ENCODE measurements around the gene ZNF837. TPM values are rescaled to one million over a fixed set of nuclear protein-coding genes. Genes with fewer than 3 reads are reported as not detected.

Gene ZNF837
- 3.1 TPM for polyA plus RNA-seq (2013, experiment 1 of 2)
- 3.2 TPM for polyA plus RNA-seq (2013, experiment 2 of 2)

GRCh38 chr19:58380662-58381459 is at the start of gene ZNF837:
Gene ZNF837, minus strand, starts transcription at chr19:58381030. Its CDS starts 11,698 bp downstream, at chr19:58369332.
- no peaks in the 10 kb centered on the region for H3K9me3 ChIP-seq (replicated peaks in 1 of 2; ENCODE audit: control insufficient read depth in 2 of 2, insufficient read depth in 1 of 2, low read depth in 1 of 2, low read length in 2 of 2)
- peaks cover 4 to 14% of the 10 kb centered on the region in 2 donors for H3K4me1 ChIP-seq (ENCODE audit: control insufficient read depth in 2 of 2, insufficient read depth in 1 of 2, low read depth in 1 of 2, low read length in 2 of 2)
- peaks cover 3% of the 10 kb centered on the region for H3K79me1 ChIP-seq (ENCODE audit: low read depth, low read length)
- H3K27ac ChIP-seq (replicated peaks; ENCODE audit: low read length): peak within 1 kb of the TSS; percentile 80
- H3K36me3 ChIP-seq (replicated peaks in 1 of 2; ENCODE audit: control insufficient read depth in 2 of 2, insufficient read depth in 2 of 2, low read length in 2 of 2): peaks cover 0 to 2% of the 10 kb centered on the region in 2 donors
- H2BK5ac ChIP-seq (ENCODE audit: low read length): no peak within 1 kb of the TSS
- peak within 1 kb of the TSS; percentile 40 for H4K91ac ChIP-seq (ENCODE audit: low read depth, low read length, poor library complexity)
- peak within 1 kb of the TSS; percentile 62 to 87 for H3K4me3 ChIP-seq (ENCODE audit: low read length in 2 of 2)
- peak within 1 kb of the TSS; percentile 41 for H3K14ac ChIP-seq (ENCODE audit: low read length)
- H4K8ac ChIP-seq (ENCODE audit: low read depth, low read length): no peak within 1 kb of the TSS
- H2BK15ac ChIP-seq (ENCODE audit: low read length): no peak within 1 kb of the TSS
- no peak within 1 kb of the TSS for H3K4ac ChIP-seq (ENCODE audit: low read length)
- WGBS, 2 donors (ENCODE audit: extremely low coverage in 2 of 2, insufficient read length in 2 of 2, insufficient replicate concordance in 1 of 2): no CpG with 5 or more reads among the region's 83 CpGs
- no peaks in the 10 kb centered on the region for H3K27me3 ChIP-seq (ENCODE audit: control insufficient read depth in 3 of 3, insufficient read depth in 3 of 3, low read depth in 1 of 3, low read length in 3 of 3)
- H2AFZ ChIP-seq (ENCODE audit: low read length): peak within 1 kb of the TSS; percentile 89
- peak within 1 kb of the TSS; percentile 96 for H3K18ac ChIP-seq (ENCODE audit: low read length)
- no peak within 1 kb of the TSS for H2BK120ac ChIP-seq (ENCODE audit: low read depth, low read length)
- H3K9ac ChIP-seq (ENCODE audit: low read depth, low read length, poor library complexity): peak within 1 kb of the TSS; percentile 90
- peak; percentile 100 for DNase-seq (ENCODE audit: low spot score)
- no peak within 1 kb of the TSS for H2BK12ac ChIP-seq (ENCODE audit: low read length)
- H3K23ac ChIP-seq (ENCODE audit: low read depth, low read length, poor library complexity): peak within 1 kb of the TSS; percentile 99
- H2AK5ac ChIP-seq (ENCODE audit: low read depth, low read length): no peak within 1 kb of the TSS
- H3K4me2 ChIP-seq (ENCODE audit: insufficient read depth, low read length, poor library complexity, severe bottlenecking): peak within 1 kb of the TSS; percentile 94

GRCh38 chr19:58429745-58430144 is 48.9 kb upstream of the ZNF837 start:
- H3K4ac ChIP-seq (ENCODE audit: low read length): no peak overlapping the region
- no peak overlapping the region for H2AK5ac ChIP-seq (ENCODE audit: low read depth, low read length)
- no peak overlapping the region for H3K27ac ChIP-seq (replicated peaks; ENCODE audit: low read length)
- H3K27me3 ChIP-seq (ENCODE audit: control insufficient read depth in 3 of 3, insufficient read depth in 3 of 3, low read depth in 1 of 3, low read length in 3 of 3): no peaks in the 10 kb centered on the region
- no peak overlapping the region for H3K18ac ChIP-seq (ENCODE audit: low read length)
- no peak overlapping the region for H3K4me2 ChIP-seq (ENCODE audit: insufficient read depth, low read length, poor library complexity, severe bottlenecking)
- no peak overlapping the region for H2BK5ac ChIP-seq (ENCODE audit: low read length)
- H3K14ac ChIP-seq (ENCODE audit: low read length): no peak overlapping the region
- H2BK15ac ChIP-seq (ENCODE audit: low read length): no peak overlapping the region
- H2BK120ac ChIP-seq (ENCODE audit: low read depth, low read length): no peak overlapping the region
- no peak overlapping the region for H4K8ac ChIP-seq (ENCODE audit: low read depth, low read length)
- no peak overlapping the region for H2AFZ ChIP-seq (ENCODE audit: low read length)
- H3K79me1 ChIP-seq (ENCODE audit: low read depth, low read length): no peaks in the 10 kb centered on the region
- no peak overlapping the region for H3K4me3 ChIP-seq (ENCODE audit: low read length in 2 of 2)
- no peak overlapping the region for H2BK12ac ChIP-seq (ENCODE audit: low read length)
- DNase-seq (ENCODE audit: low spot score): no peak
- no peak overlapping the region for H3K23ac ChIP-seq (ENCODE audit: low read depth, low read length, poor library complexity)
- H3K4me1 ChIP-seq (ENCODE audit: control insufficient read depth in 2 of 2, insufficient read depth in 1 of 2, low read depth in 1 of 2, low read length in 2 of 2): no peaks in the 10 kb centered on the region
- H3K36me3 ChIP-seq (replicated peaks in 1 of 2; ENCODE audit: control insufficient read depth in 2 of 2, insufficient read depth in 2 of 2, low read length in 2 of 2): peaks cover 28 to 53% of the 10 kb centered on the region in 2 donors
- H4K91ac ChIP-seq (ENCODE audit: low read depth, low read length, poor library complexity): no peak overlapping the region
- H3K9ac ChIP-seq (ENCODE audit: low read depth, low read length, poor library complexity): no peak overlapping the region
- H3K9me3 ChIP-seq (replicated peaks in 1 of 2; ENCODE audit: control insufficient read depth in 2 of 2, insufficient read depth in 1 of 2, low read depth in 1 of 2, low read length in 2 of 2): peaks cover 63 to 73% of the 10 kb centered on the region in 2 donors

DNA sequence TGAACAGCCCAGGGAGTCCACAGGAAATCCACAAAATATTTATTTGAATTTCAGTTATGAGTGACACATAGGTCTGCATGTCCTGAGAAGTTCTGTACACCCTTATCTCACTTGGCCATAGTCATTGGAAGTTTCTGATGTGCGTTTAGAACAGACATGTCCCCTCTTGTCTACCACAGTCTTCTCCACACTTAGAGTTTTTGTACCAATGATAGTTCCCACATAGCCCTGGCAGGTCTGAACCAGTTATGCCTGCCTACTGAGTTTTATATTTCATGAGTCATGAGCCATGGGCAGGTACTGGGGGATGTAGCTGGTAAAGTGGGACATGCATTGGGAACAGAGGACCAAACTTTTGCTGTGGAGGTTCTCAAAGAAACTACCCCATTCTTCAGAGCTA is 47.8 kb upstream of the ZNF837 start:
- Histone ChIP-seq H3K4me2 (ENCODE audit: insufficient read depth, low read length, poor library complexity, severe bottlenecking) (no peak overlapping the region), H2AK5ac (ENCODE audit: low read depth, low read length) (no peak overlapping the region), H3K4me3 (ENCODE audit: low read length in 2 of 2) (no peak overlapping the region), H3K27ac (replicated peaks; ENCODE audit: low read length) (no peak overlapping the region), H3K14ac (ENCODE audit: low read length) (no peak overlapping the region), H3K9me3 (replicated peaks in 1 of 2; ENCODE audit: control insufficient read depth in 2 of 2, insufficient read depth in 1 of 2, low read depth in 1 of 2, low read length in 2 of 2) (peaks cover 52 to 62% of the 10 kb centered on the region in 2 donors), H3K4me1 (ENCODE audit: control insufficient read depth in 2 of 2, insufficient read depth in 1 of 2, low read depth in 1 of 2, low read length in 2 of 2) (no peaks in the 10 kb centered on the region), H3K79me1 (ENCODE audit: low read depth, low read length) (no peaks in the 10 kb centered on the region), H4K91ac (ENCODE audit: low read depth, low read length, poor library complexity) (no peak overlapping the region), H3K18ac (ENCODE audit: low read length) (no peak overlapping the region), H2BK5ac (ENCODE audit: low read length) (no peak overlapping the region), H3K27me3 (ENCODE audit: control insufficient read depth in 3 of 3, insufficient read depth in 3 of 3, low read depth in 1 of 3, low read length in 3 of 3) (no peaks in the 10 kb centered on the region), H2BK15ac (ENCODE audit: low read length) (no peak overlapping the region), H4K8ac (ENCODE audit: low read depth, low read length) (no peak overlapping the region), H3K23ac (ENCODE audit: low read depth, low read length, poor library complexity) (no peak overlapping the region), H3K36me3 (replicated peaks in 1 of 2; ENCODE audit: control insufficient read depth in 2 of 2, insufficient read depth in 2 of 2, low read length in 2 of 2) (peaks cover 17 to 43% of the 10 kb centered on the region in 2 donors), H3K9ac (ENCODE audit: low read depth, low read length, poor library complexity) (no peak overlapping the region), H2BK12ac (ENCODE audit: low read length) (no peak overlapping the region), H3K4ac (ENCODE audit: low read length) (no peak overlapping the region), H2AFZ (ENCODE audit: low read length) (no peak overlapping the region), H2BK120ac (ENCODE audit: low read depth, low read length) (no peak overlapping the region)
- DNase-seq (ENCODE audit: low spot score): no peak
- no CpG with 5 or more reads among the region's 1 CpG for WGBS, 2 donors (ENCODE audit: extremely low coverage in 2 of 2, insufficient read length in 2 of 2, insufficient replicate concordance in 1 of 2)

GRCh38 chr19:58417071-58417470 is 36.2 kb upstream of the ZNF837 start:
- Histone ChIP-seq H2BK5ac (ENCODE audit: low read length) (no peak overlapping the region), H3K79me1 (ENCODE audit: low read depth, low read length) (no peaks in the 10 kb centered on the region), H3K27me3 (ENCODE audit: control insufficient read depth in 3 of 3, insufficient read depth in 3 of 3, low read depth in 1 of 3, low read length in 3 of 3) (no peaks in the 10 kb centered on the region), H3K36me3 (replicated peaks in 1 of 2; ENCODE audit: control insufficient read depth in 2 of 2, insufficient read depth in 2 of 2, low read length in 2 of 2) (peaks cover 38 to 66% of the 10 kb centered on the region in 2 donors), H2BK120ac (ENCODE audit: low read depth, low read length) (no peak overlapping the region), H2BK15ac (ENCODE audit: low read length) (no peak overlapping the region), H2AFZ (ENCODE audit: low read length) (no peak overlapping the region), H3K4me3 (ENCODE audit: low read length in 2 of 2) (no peak overlapping the region), H3K27ac (replicated peaks; ENCODE audit: low read length) (no peak overlapping the region), H2AK5ac (ENCODE audit: low read depth, low read length) (no peak overlapping the region), H2BK12ac (ENCODE audit: low read length) (no peak overlapping the region), H3K9ac (ENCODE audit: low read depth, low read length, poor library complexity) (no peak overlapping the region), H3K23ac (ENCODE audit: low read depth, low read length, poor library complexity) (no peak overlapping the region), H3K9me3 (replicated peaks in 1 of 2; ENCODE audit: control insufficient read depth in 2 of 2, insufficient read depth in 1 of 2, low read depth in 1 of 2, low read length in 2 of 2) (peaks cover 18% of the 10 kb centered on the region in 2 donors), H4K8ac (ENCODE audit: low read depth, low read length) (no peak overlapping the region), H3K4me2 (ENCODE audit: insufficient read depth, low read length, poor library complexity, severe bottlenecking) (no peak overlapping the region), H3K4ac (ENCODE audit: low read length) (no peak overlapping the region), H3K18ac (ENCODE audit: low read length) (no peak overlapping the region), H3K14ac (ENCODE audit: low read length) (no peak overlapping the region), H3K4me1 (ENCODE audit: control insufficient read depth in 2 of 2, insufficient read depth in 1 of 2, low read depth in 1 of 2, low read length in 2 of 2) (no peaks in the 10 kb centered on the region), H4K91ac (ENCODE audit: low read depth, low read length, poor library complexity) (no peak overlapping the region)
- WGBS, 2 donors (ENCODE audit: extremely low coverage in 2 of 2, insufficient read length in 2 of 2, insufficient replicate concordance in 1 of 2): no CpG with 5 or more reads among the region's 7 CpGs
- DNase-seq (ENCODE audit: low spot score): no peak

Data from neuronal stem cell (in vitro differentiated cells).